ENCODE results near the gene RIN3.

The RIN3 gene

DNA sequence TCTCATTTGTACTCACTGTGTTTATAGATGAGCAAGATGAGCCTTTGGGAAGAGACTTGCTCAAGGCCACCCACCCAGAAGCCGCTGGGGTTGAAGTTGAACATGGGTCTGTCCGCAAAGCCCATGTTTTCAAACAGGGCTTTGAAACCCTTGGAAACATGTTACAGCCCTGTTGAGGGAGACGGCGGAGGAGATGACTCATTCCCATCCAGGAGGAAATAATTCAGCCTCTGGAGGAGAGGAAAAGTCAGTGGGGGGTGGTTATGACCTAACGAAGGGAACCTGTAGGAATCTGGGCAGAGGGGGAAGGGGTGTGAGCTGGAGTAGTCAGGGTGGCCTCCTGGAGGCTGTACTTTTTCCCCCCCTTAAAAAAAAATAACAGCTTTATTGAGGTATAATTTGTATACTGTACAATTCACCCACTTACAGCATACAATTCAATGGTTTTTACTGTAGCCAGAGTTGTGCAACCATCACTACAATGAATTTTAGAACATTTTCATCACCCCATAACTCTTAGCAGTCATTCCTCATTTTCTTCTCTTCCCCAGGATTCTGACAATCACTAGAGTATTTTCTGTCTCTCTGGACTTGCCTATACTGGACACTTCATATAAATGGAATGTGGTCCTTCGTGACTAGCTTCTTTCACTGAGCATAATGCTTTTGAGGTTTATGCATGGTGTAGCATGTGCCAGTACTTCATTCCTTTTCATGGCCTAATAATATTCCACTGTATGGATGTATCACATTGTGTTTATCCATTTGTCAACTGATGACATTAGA, 1.9 kb upstream of the RIN3 start:
- DNase-seq (ENCODE audit: low read depth, low spot score): peak; percentile 48

DNA sequence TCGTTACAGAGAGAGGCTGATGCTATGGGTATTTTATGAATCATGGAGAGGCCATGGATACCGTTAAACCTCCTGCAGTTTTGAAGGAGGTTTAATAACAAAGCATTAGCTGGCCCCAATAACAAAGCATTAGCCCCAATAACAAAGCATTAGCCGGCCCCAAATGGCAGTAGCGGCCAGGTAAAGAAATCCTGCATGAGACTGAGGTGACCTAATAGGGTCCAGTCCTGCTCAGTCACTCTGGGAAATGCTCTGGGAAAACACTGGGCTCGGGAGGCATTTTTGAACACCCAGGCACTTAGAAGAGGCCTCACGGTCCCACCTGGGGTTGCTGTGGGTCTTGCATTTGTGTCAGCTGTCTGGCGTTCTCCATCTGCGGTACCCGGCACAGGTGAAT, 776 bp upstream of the RIN3 start:
- DNase-seq (ENCODE audit: low read depth, low spot score): no peak

DNA sequence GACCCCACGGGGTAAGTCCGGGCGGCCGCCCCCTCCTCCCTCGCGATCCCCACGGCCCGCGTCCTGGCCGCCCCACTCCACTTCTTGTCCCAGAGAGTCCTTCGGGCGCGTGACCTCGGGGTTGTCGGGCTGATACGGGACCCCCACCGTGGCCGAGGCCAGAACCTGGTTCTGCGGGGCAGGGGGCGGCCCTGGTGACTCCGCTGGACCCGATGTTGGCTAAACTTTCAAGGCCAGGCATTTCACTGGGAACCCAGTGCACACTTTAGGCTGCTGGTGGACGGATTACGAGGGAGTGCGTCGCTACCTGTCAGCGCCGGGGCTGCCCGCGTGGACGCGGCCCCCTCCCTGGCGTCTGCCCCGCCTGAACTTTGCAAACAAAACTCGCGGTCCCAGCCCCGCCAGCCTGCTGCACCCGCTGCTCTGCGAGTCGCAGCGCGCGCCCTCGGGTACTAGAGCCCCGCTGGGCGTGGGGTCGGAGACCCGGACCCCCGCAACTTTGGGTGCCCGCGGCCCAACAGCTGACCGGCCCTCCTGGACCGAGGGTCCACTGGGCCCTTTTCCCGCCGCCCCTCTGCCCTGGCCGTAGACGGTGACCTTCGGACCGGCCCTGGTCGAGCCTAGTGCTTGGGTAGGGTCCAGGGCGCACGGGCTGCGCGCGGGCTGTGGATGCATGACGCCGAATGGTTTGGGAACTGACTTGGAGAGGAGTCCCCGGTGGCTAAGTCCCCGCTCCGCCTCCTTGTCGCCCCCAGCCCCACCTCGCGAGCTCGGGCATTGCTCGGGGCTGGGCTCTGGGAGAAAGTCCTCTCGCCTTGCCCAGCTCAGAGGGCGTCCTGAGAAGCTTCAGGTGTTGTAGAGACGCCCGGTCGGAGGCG, 624 bp downstream of the RIN3 start:
- peak; percentile 38 for DNase-seq (ENCODE audit: low read depth, low spot score)

DNA sequence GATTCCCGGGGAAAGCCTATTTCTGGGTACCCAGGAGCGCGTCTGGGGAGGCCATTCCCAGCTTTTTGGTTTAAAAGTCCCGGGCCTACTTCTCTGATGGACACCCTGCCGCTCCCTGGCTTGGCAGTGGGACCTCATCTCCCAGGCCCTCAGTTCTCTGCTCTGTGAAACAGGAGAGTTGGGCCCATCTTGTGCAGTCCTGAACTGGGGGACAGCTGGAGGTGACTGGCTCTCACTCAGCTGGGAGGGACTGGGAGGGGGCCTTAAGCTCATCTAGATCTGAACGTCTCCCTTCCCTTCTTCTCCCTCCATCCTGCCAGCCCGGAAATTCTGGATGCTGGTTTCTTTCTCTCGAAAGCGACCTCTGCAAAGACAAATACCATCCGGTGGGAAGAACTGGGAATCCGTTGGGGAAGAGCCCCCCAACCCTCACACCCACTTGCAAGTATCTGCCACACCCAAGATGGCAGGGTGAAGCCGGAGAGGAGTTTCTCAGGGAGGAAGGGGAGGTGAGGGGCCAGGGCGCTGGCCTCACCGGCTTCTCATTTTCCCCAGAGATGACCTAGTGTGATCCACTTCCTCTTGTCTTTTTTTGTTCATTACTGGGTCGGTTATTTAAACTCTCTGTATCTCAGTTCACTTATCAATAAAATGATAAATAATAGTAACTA, 1.4 kb downstream of the RIN3 start:
- DNase-seq (ENCODE audit: low read depth, low spot score): no peak

DNA sequence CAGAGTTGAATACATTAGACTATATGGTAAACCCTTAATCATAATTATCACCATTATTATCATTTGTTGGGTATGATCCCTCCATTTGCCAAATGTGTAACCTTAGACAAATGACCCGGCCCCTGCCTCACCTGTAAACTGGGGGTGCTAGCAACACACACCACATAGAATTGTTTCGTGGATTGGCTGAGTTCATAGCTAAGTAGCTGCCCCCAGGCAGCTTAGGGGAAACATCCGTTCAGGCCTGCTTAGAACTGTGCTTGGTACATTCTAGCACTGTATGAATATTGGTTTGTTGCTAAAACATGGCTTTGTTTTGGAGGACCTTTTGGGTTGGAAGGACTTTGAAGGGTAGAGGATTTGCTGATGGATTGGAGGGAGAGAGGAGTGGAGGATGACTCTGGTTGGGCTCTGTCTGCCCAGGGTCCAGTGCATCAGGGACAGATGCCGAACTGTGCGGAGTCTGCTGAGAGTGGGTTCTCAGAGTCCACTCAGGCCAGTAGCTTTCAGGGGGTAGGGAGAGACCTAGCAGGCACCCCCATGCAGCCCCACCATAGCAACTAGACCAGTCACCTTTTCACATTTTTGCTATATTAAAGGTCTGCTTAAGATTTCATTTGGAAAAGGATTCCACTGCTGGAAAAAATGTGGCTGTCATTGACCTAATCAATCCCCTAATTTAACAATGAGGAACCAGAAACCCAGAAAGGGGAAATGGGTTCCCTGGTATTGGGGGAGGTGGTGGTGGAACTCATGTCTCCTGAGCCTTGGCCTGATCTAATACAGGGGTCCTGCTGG, 2.2 kb downstream of the RIN3 start:
- DNase-seq (ENCODE audit: low read depth, low spot score): no peak

DNA sequence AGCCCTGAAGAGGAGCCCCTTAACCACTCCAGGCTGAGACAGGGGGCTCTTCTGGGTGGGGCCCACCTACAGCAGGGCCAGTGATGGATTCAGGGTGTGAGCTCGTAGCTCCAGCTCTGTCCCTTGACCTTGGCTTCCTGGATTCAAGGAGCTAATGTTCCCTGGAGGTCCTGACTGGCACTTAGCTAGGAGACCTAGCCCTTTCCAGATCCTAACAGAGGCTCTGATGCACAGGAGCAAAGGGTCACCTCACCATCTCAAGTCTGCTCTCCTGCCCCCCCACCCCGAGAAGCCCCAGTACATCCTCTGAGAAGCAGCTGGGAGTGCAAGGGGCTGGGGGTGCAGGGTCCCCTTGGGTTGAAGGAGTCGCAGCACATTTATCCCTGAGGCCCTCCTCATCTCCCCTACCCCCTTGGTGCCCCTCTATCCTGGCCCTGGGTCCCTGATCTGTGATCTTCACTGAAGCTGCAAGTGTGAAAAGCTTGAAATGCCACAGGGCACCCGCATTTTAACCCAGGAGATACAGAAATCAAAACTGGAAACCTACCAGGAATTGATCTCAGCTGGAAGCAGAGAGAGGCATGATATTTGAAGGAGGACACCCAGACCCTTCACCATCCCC, 2.9 kb downstream of the RIN3 start:
- DNase-seq (ENCODE audit: low read depth, low spot score): no peak

DNA sequence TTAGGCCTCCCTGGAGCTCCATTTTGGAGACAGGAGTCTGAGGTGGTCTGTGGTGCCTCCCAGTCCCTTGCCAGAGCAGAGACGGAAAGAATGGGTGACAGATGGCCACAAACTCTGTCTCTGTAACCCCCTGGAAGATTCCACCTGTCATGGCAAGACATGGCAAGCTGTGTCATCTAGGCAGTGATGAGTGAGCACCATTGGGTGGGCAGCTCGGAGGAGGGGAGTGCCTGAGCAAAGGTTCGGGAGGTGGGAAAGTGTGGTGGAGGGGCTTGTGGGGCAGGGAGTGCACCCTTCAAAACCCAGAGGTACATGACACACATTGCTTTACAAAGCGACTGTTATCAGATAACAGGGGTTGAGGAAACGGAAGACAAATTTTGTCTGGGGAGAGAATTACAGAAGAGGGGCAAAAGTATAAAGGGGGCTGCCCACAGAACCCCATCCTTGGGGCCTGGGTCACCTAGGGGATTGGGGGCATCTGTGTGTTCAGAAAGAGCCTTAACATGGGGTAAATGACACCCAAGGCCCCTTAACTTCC, 3.5 kb downstream of the RIN3 start:
- DNase-seq (ENCODE audit: low read depth, low spot score): no peak

DNA sequence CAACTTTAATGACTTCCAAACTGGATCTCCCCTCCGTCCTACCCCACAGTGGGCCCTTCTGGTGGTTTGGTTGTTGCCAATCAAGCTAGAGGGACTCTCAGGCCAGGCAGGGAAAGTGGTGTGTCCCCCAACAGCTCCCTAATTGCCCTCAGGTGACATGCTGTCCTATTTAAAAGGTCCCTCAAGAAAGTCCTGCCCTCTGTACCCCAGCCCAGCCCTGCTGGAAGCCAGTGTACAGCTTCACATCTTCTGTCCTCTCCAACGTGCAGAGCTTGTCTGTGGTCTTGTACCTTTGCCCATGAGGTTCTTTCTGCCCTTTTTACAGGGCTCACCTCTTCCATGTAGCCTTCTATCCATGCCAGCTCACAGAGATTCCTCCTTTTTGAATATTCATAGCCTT, 4.2 kb downstream of the RIN3 start:
- DNase-seq (ENCODE audit: low read depth, low spot score): no peak

DNA sequence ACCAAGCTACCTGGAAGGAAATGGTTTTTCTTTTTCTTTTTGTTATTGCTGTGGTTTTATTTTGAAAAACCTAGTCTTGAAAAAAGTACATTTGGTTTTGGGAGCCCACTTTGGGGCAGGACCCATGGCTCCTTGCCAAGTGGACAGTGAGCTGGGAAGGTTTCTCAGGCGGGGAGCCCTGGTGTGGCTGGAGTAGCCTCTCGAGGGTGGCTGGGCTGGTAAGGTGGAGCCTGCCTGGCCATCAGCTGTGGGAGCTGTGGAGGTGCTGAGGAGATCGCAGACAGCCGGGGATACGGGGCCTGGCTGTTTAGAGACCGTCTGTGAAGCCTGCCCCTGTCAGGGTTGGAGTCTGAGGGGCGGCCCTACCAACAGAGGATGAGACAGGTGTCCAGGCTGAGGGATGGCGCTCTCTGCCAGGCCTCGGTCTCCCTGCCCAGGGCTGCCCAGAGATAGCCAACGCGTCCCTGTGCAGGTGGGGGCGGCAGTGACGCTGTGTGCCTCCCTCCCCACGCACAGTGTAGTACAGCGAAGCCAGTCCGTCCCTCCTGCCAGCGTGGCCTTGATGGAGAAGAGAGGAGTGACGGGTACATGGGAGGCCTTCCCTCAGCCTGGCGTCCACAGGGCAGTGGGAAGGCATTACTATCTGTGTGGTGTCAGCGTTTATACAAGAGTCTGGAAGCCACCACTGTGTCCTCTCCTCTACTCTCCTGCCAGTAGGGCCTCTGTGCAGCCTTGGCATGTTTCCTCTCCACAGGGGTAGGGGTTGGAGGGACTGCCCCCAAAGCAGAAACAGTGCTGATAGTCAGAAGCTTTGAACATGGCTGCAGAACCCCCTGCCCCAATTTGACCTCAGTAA, 5.9 kb downstream of the RIN3 start:
- no peak for DNase-seq (ENCODE audit: low read depth, low spot score)

DNA sequence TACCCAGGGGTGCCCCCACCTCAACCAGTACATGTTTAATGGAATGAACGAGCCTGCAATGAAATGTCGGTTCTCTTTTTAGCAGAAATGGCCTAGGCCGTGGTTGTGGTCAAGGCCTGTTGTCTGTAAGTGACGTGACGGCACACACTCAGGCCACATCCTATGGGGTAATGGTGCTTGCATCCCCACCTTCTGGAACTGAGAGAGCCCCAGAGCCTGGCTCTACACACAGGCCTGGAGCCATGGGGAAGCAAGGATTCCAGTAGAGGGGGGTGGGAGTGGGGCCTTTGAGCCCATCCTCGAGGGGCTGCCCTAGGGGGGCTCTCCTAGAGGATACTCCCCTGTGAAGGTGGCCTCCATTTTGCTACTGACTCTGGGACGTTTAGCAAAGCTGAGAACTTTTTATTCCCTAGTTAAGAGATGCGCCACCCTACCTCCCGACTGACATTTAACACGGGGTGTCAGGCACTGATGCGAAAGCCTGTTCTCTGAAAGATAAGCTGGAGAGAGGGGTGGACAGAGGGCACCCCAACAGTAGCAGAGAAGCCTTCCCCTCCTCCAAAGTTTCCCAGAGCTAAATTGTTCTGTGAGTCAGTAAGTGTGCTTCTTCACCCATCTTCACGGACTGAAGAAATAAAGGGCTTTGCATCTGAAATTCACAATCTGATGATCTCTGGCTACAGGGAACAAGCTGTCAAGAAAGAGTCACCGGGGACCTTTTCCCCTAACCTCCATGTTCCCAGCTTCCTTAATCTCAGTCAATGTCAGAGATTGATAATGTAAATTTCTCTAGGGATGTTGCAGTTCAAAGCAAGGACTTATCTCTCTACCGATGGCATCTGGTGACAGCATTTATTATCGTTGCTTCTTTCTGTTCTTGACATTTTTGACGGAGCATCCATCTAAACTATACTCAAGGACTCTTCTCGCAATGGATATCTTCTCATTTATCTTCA, 6.8 kb downstream of the RIN3 start:
- no peak for DNase-seq (ENCODE audit: low read depth, low spot score)

DNA sequence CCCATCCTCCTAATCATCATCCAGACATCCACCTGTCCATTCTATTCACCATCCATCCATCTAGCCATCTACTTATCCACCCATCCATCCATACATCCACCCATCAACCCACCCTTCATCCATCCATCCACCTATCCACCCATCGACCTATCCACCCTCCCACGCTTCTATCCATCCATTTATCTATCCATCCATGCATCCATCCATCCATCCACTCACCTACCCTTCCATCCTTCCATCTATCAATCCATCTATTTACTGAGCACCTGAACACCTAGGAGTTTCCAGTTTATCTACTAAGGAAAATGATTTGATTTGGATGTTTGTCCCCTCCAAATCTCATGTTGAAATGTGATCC, 7.5 kb downstream of the RIN3 start:
- DNase-seq (ENCODE audit: low read depth, low spot score): no peak

DNA sequence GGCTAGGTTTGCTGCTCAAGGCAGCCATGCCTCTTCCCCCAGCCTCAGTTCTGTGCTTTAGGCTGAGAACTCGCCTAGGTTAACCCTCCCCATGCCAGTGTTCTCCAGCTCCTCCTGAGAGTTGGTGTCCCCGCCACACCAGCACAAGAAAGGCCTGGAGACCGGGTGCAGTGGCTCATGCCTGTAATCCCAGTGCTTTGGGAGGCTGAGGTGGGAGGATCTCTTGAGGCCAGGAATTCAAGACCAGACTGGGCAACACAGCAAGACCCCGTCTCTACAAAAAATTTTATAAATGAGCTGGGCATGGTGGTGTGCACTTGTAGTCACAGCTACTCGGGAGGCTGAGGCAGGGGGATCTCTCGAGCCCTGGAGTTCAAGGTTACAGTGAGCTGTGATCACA, 10.2 kb downstream of the RIN3 start:
- DNase-seq (ENCODE audit: low read depth, low spot score): no peak

DNA sequence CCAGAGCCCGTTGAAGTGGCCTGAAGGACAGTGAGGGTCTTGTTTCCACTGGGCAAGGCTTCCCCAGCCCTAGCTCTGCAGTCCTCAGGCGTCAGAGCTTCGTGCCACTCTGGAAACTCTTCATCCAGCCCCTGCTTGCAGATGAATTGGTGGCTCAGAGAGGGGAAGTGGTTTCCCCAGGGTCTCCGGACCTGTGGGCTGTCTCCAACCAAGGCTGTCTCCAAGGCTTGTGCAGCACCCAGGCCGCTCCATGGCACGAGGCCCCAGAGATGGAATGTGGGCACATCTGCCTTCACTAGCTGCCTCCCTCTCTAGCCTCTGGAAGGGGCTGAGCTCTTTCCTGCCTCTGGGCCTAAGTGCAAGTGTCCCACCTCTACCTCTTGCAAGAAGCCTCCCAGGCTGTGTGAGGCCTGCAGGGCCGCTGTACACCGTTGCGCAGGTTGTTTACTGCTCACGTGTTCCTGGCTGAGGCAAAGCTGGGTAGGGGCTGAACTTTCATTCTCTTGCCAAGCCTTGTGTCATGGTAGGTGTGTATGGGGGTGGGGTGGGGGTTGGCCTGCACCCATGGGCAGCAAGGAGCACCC, 11.1 kb downstream of the RIN3 start:
- no peak for DNase-seq (ENCODE audit: low read depth, low spot score)

DNA sequence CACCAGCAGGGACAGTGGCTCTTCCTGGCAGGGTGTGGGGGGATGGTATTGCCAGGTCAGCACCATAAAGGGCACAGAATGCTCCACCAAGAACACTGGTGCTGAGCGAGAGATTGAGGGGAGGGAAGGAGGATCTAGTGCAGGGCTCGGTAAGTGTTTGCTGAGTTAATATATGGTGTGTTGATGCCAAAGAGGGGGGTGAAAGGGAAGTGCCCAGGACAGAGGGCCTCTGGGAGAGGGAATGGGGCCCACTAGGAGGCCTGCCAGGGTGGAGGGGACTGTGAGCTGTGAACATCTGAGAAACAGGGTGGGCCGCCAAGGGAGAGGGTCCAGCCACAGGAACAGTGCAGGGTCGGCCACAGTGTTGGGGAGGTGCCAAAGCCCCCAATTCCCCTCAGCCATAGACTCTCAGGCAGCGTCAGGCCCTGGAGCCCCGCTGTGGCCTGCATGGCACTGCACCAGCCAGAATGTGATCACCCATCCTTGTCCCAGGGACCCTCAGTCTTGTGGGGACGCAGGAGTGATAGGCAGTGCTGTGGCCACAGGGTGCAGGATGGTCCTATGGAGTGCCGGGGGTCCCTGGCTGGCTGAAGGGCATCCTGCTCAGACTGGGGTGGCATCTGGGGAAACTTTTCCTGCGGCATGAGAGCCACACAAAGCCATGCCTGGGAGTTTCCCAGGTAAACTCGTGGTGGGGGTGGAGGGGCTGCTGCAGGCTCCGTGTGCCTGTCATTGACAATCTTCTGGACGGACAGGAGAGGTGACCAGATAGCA, 11.9 kb downstream of the RIN3 start:
- DNase-seq (ENCODE audit: low read depth, low spot score): no peak

DNA sequence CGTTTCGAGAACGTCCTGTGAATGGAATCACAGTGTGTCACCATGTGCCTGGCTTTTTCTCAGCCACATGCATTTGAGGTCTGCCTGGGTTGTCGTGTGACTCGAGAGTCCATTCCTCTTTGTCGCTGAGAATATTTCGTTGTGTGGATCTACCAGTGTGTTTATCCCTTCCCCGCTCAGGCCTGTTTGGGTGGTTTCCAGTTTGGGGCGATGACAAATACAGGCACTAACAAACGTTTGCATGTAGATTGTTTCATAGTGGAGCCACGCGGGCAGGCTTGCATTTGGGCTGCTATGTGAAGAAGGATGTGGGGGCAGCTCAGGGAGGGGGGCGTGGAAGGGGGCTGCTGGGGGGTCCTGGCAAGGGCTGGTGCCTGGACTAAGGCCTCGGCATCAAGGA, 14.1 kb downstream of the RIN3 start:
- no peak for DNase-seq (ENCODE audit: low read depth, low spot score)

DNA sequence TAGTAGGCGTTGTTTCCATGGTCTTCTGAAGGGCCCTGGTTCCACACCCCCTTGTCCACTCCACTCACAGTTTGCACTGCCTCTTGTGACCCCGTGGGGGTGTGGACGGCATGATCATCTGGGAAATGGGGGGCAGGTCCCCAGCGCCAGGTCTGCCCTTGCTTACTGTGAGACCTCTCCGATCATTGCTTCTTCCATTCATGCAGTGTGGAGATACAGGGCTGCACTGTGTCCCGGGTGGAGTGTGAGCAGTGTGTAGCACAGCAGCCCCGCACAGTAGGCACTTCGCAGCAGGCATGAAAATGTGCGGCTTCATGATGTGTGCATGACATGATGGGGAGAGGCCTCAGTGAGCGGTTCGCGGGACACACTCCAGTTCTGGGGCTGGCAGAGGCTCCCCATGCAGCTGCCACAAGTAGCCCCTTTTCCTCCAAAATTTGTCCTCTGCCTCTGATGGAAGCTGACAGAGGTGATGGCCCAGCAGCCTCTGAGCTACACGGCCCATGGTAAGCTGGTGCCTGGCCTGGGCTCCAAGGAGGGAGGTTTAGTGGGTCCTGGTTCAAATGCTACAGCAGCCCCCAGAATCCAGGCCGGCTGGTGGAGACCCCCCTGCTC, 15.0 kb downstream of the RIN3 start:
- DNase-seq (ENCODE audit: low read depth, low spot score): no peak

DNA sequence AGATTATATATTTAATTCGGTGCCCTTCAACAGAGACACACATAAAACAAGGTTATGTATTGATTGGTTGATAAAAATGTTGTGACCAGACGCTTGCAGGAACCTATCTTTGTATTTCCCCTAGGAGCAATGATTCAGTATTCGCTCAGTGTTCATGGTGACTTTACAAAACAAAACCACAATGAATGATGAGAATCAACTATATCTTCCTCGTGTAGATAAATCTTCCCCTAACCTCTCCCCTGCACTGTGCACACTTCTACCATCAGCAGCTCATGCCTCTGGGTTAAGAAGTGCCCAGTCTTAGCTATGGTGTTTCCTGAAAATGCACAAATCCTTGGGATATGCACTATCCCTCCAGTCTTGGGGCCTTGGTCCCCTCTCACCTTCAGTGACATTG, 16.3 kb downstream of the RIN3 start:
- no peak for DNase-seq (ENCODE audit: low read depth, low spot score)

Data from ELF-1 (cell line).